A549 (cell line): ENCODE measurements around the gene BCAS4.

Experiments used
- CBX2 ChIP-seq: fragments of 200-600 bp; sonication (generic); IDR thresholded peaks from 2 replicates; pipeline ENCODE4 v1.6.1; 2016; ENCODE audit warnings: low read depth, mild to moderate bottlenecking, borderline replicate concordance
- CBX8 ChIP-seq: fragments of 200-600 bp; sonication (generic); IDR thresholded peaks from 2 replicates; pipeline ENCODE4 v1.6.1; 2016
- CHD2 ChIP-seq: fragments of 150-350 bp; IDR thresholded peaks from 2 replicates; pipeline ENCODE4 v1.6.1; 2014; ENCODE audit warnings: low read length; ENCODE audit not compliant: partially characterized antibody
- EP300 ChIP-seq, 2 experiments: fragments of >200 bp; sonication (Bioruptor Twin); formaldehyde crosslinking; IDR thresholded peaks; 2 replicates in 1 of 2; 3 replicates in 1 of 2; pipeline ENCODE4 v1.6.1; 2016 to 2017
- GATA3 ChIP-seq: IDR thresholded peaks from 2 replicates; pipeline ENCODE4 v1.6.1; 2012; ENCODE audit warnings: borderline replicate concordance
- HEYL ChIP-seq: fragments of 250-450 bp; sonication (Bioruptor Pico); IDR thresholded peaks from 2 replicates; pipeline ENCODE4 v1.8.0; 2021; ENCODE audit warnings: mild to moderate bottlenecking, moderate library complexity
- MAZ ChIP-seq: fragments of 150-350 bp; IDR thresholded peaks from 2 replicates; pipeline ENCODE4 v1.6.1; 2014; ENCODE audit warnings: antibody characterized with exemption, low read depth, low read length, borderline replicate concordance
- POLR2A ChIP-seq: IDR thresholded peaks from 2 replicates; pipeline ENCODE4 v1.6.1; 2012; ENCODE audit warnings: mild to moderate bottlenecking, low read length
- RCOR1 ChIP-seq: fragments of 150-350 bp; IDR thresholded peaks from 2 replicates; pipeline ENCODE4 v1.6.1; 2014; ENCODE audit warnings: antibody characterized with exemption, low read length, low read depth
- RFX5 ChIP-seq: fragments of 450-650 bp; IDR thresholded peaks from 2 replicates; pipeline ENCODE4 v1.7.1; 2014; ENCODE audit warnings: antibody characterized with exemption, mild to moderate bottlenecking, moderate library complexity
- RNF2 ChIP-seq: fragments of 200-600 bp; sonication (generic); IDR thresholded peaks from 2 replicates; pipeline ENCODE4 v1.6.1; 2016; ENCODE audit warnings: low read depth, mild to moderate bottlenecking, antibody characterized with exemption, moderate library complexity, borderline replicate concordance
- TF ChIP-seq, protein P1 (sequence below): fragments of >200 bp; sonication (Bioruptor Twin); formaldehyde crosslinking; IDR thresholded peaks from 3 replicates; pipeline ENCODE4 v1.5.1; 2016
- TF ChIP-seq, protein P2 (sequence below): fragments of 150-350 bp; IDR thresholded peaks from 2 replicates; pipeline ENCODE4 v1.6.1; 2014; ENCODE audit warnings: low read depth, mild to moderate bottlenecking, low read length

DNA sequence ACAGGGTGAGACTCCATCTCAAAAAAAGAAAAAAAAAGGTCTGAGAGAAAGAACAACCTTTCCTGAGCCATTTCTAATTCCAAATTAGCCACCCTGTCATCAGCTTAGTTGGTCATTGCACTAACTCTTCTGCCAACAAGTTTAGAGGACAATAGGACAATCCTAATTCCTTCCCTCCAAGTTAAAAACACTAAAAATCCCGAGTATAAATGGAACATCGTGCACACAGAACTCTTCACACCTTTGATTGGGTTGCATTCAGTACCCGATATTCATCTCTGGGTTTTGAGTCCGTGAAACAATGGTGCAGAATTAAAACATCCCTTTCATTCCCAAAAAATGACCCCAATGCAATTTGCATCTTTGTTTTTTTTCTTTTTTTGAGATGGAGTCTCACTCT, 40.4 kb upstream of the BCAS4 start:
- TF ChIP-seq CBX8 (no peak), MAZ (no peak), EP300 (IDR thresholded peaks at IDR 0.05) (no peak), RNF2 (no peak), RFX5 (no peak), HEYL (no peak), CHD2 (no peak), CBX2 (no peak), POLR2A (no peak), RCOR1 (no peak), GATA3 (no peak)
- TF ChIP-seq, protein P1, sequence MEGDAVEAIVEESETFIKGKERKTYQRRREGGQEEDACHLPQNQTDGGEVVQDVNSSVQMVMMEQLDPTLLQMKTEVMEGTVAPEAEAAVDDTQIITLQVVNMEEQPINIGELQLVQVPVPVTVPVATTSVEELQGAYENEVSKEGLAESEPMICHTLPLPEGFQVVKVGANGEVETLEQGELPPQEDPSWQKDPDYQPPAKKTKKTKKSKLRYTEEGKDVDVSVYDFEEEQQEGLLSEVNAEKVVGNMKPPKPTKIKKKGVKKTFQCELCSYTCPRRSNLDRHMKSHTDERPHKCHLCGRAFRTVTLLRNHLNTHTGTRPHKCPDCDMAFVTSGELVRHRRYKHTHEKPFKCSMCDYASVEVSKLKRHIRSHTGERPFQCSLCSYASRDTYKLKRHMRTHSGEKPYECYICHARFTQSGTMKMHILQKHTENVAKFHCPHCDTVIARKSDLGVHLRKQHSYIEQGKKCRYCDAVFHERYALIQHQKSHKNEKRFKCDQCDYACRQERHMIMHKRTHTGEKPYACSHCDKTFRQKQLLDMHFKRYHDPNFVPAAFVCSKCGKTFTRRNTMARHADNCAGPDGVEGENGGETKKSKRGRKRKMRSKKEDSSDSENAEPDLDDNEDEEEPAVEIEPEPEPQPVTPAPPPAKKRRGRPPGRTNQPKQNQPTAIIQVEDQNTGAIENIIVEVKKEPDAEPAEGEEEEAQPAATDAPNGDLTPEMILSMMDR: no peak
- TF ChIP-seq, protein P2, sequence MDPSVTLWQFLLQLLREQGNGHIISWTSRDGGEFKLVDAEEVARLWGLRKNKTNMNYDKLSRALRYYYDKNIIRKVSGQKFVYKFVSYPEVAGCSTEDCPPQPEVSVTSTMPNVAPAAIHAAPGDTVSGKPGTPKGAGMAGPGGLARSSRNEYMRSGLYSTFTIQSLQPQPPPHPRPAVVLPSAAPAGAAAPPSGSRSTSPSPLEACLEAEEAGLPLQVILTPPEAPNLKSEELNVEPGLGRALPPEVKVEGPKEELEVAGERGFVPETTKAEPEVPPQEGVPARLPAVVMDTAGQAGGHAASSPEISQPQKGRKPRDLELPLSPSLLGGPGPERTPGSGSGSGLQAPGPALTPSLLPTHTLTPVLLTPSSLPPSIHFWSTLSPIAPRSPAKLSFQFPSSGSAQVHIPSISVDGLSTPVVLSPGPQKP: no peak
